ELR (cell line): ENCODE data around the gene ANO3.
"Not testable (repeated sequence)": the region's sequence is repeated elsewhere in the genome, so short reads cannot be mapped to it uniquely, and the experiment has no call there.

ENCODE experiments used
- DNase-seq: peaks from one replicate; pipeline ENCODE4 v3.0.0-alpha.2; 2015; ENCODE audit warnings: low read depth

ANO3 gene

GRCh38 chr11:26331911-26332571, at the start of gene ANO3:
ANO3 (plus strand) TSS chr11:26332130; CDS start chr11:26332276, 146 bp downstream.
- peak; percentile 85 for DNase-seq

- peak; percentile 16 for DNase-seq
Observed at GRCh38 chr11:26283852-26284408, 48.0 kb upstream of the ANO3 start.

GRCh38 chr11:26285608-26286007, 46.3 kb upstream of the ANO3 start:
- peak; percentile 9 for DNase-seq

GRCh38 chr11:26286472-26287066, 45.4 kb upstream of the ANO3 start:
- peak; percentile 56 for DNase-seq

GRCh38 chr11:26287067-26287518, 44.8 kb upstream of the ANO3 start:
- peak; percentile 68 for DNase-seq

GRCh38 chr11:26297189-26297975, 34.5 kb upstream of the ANO3 start:
- peak; percentile 73 for DNase-seq

GRCh38 chr11:26316372-26316771, 15.6 kb upstream of the ANO3 start:
- DNase-seq: not testable (repeated sequence)

- DNase-seq: peak; percentile 5
Observed at GRCh38 chr11:26319906-26320305, 12.0 kb upstream of the ANO3 start.

- no peak for DNase-seq
Observed at GRCh38 chr11:26321516-26321915, 10.4 kb upstream of the ANO3 start.

- no peak for DNase-seq
Observed at GRCh38 chr11:26322335-26323067, 9.4 kb upstream of the ANO3 start.

- no peak for DNase-seq
Observed at GRCh38 chr11:26323837-26324236, 8.1 kb upstream of the ANO3 start.

GRCh38 chr11:26324270-26324669, 7.7 kb upstream of the ANO3 start:
- no peak for DNase-seq

- DNase-seq: no peak
Observed at GRCh38 chr11:26326793-26327400, 5.0 kb upstream of the ANO3 start.

- no peak for DNase-seq
Observed at GRCh38 chr11:26329206-26329605, 2.7 kb upstream of the ANO3 start.

- no peak for DNase-seq
Observed at GRCh38 chr11:26330262-26330661, 1.7 kb upstream of the ANO3 start.

GRCh38 chr11:26332572-26332915, 614 bp downstream of the ANO3 start:
- no peak for DNase-seq

- DNase-seq: no peak
Observed at GRCh38 chr11:26333906-26334305, 2.0 kb downstream of the ANO3 start.

- DNase-seq: no peak
Observed at GRCh38 chr11:26335903-26336302, 4.0 kb downstream of the ANO3 start.

- DNase-seq: peak; percentile 10
Observed at GRCh38 chr11:26344647-26345046, 12.7 kb downstream of the ANO3 start.

- no peak for DNase-seq
Observed at GRCh38 chr11:26348776-26349175, 16.8 kb downstream of the ANO3 start.

- DNase-seq: no peak
Observed at GRCh38 chr11:26350002-26350401, 18.1 kb downstream of the ANO3 start.

GRCh38 chr11:26353010-26353409, 21.1 kb downstream of the ANO3 start:
- DNase-seq: no peak
